ENCODE data around the gene SRCIN1. TPM values are rescaled to one million over a fixed set of nuclear protein-coding genes. Genes with fewer than 3 reads are reported as not detected.

SRCIN1 gene
- total RNA-seq, 1 donor from 2014 or later, result 2.1 TPM

GRCh38 chr17:38578229-38579082 is 27.3 kb downstream of the SRCIN1 start:
- no peak for TF ChIP-seq CTCF (conservative IDR thresholded peaks at IDR 0.05; ENCODE audit: low read depth, low read length)
- no peak overlapping the region for H3K4me3 ChIP-seq (ENCODE audit: low read depth, low read length)
- no peak for DNase-seq (ENCODE audit: low read depth)

- no peak for TF ChIP-seq CTCF (conservative IDR thresholded peaks at IDR 0.05; ENCODE audit: low read depth, low read length)
Measured at GRCh38 chr17:38577645-38578173, 28.0 kb downstream of the SRCIN1 start.

GRCh38 chr17:38577244-38577643 is 28.5 kb downstream of the SRCIN1 start:
- DNase-seq (ENCODE audit: low read depth), result no peak
- no peak overlapping the region for H3K4me3 ChIP-seq (ENCODE audit: low read depth, low read length)
- TF ChIP-seq CTCF (conservative IDR thresholded peaks at IDR 0.05; ENCODE audit: low read depth, low read length), result peak; percentile 22

More at GRCh38 chr17:38577645-38578173, 28.0 kb downstream of the SRCIN1 start:
- no peak overlapping the region for H3K4me3 ChIP-seq (ENCODE audit: low read depth, low read length)
- DNase-seq (ENCODE audit: low read depth), result no peak

- no peak overlapping the region for H3K4me3 ChIP-seq (ENCODE audit: low read depth, low read length)
- DNase-seq (ENCODE audit: low read depth), result no peak
- no peak for TF ChIP-seq CTCF (conservative IDR thresholded peaks at IDR 0.05; ENCODE audit: low read depth, low read length)
Measured at GRCh38 chr17:38575781-38576180, 30.0 kb downstream of the SRCIN1 start.

GRCh38 chr17:38574712-38575111 is 31.0 kb downstream of the SRCIN1 start:
- no peak overlapping the region for H3K4me3 ChIP-seq (ENCODE audit: low read depth, low read length)
- no peak for TF ChIP-seq CTCF (conservative IDR thresholded peaks at IDR 0.05; ENCODE audit: low read depth, low read length)
- no peak for DNase-seq (ENCODE audit: low read depth)

GRCh38 chr17:38572669-38573365 is 32.9 kb downstream of the SRCIN1 start:
- no peak for TF ChIP-seq CTCF (conservative IDR thresholded peaks at IDR 0.05; ENCODE audit: low read depth, low read length)
- H3K4me3 ChIP-seq (ENCODE audit: low read depth, low read length), result no peak overlapping the region
- DNase-seq (ENCODE audit: low read depth), result no peak

Measured in epithelial cell of proximal tubule (primary cell).